ENCODE results near the gene AKAP3. TPM values are rescaled to one million over a fixed set of nuclear protein-coding genes. Genes with fewer than 3 reads are reported as not detected.

Gene AKAP3
- total and polyA plus RNA-seq, 4 donors: 0.57 to 2.4 (median 1.1) TPM

DNA sequence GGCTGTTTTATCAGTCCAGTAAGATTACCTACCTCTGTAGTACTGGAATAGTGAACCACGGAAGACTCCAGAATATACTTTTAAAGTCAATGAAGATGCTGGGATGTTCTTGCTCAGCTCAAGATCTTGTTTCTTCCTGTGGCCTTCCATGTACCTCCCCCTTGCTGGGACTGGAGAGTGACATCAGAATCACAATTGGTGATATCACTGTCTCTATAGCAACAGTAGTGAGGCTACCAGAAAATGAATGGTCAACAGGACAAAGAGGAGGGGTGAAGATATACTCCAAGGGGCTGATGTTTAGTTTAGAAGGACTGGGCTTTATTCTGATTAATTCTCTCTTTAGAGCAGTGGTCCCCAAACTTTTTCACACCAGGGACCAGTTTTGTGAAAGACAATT lies 3.8 kb downstream of the AKAP3 start:
- no peak overlapping the region for H3K27ac ChIP-seq (ENCODE audit: low read depth in 1 of 2, low read length in 1 of 2)
- H3K9ac ChIP-seq (ENCODE audit: insufficient read depth in 1 of 2, low read length in 2 of 2): no peak overlapping the region
- 93 to 94% methylated on average over 1 of the region's 1 CpG for WGBS, 2 donors
- DNase-seq (no peak), ATAC-seq (ENCODE audit: insufficient read depth, low FRiP score) (no peak)
- H3K9me3 ChIP-seq (ENCODE audit: control insufficient read depth in 4 of 4, insufficient read depth in 3 of 4, low read length in 3 of 4): no peaks in the 10 kb centered on the region
- no peaks in the 10 kb centered on the region for H3K27me3 ChIP-seq (ENCODE audit: control insufficient read depth in 3 of 3, insufficient read depth in 3 of 3, low read length in 2 of 3)
- H3K36me3 ChIP-seq (ENCODE audit: control insufficient read depth in 4 of 4, insufficient read depth in 4 of 4, low read length in 4 of 4): no peaks in the 10 kb centered on the region
- H3K4me1 ChIP-seq (ENCODE audit: control insufficient read depth in 5 of 5, insufficient read depth in 5 of 5, low read length in 5 of 5): peaks cover 0 to 12% (median 5%) of the 10 kb centered on the region in 5 donors
- H3K4me3 ChIP-seq: no peak overlapping the region
- TF ChIP-seq, protein P1, sequence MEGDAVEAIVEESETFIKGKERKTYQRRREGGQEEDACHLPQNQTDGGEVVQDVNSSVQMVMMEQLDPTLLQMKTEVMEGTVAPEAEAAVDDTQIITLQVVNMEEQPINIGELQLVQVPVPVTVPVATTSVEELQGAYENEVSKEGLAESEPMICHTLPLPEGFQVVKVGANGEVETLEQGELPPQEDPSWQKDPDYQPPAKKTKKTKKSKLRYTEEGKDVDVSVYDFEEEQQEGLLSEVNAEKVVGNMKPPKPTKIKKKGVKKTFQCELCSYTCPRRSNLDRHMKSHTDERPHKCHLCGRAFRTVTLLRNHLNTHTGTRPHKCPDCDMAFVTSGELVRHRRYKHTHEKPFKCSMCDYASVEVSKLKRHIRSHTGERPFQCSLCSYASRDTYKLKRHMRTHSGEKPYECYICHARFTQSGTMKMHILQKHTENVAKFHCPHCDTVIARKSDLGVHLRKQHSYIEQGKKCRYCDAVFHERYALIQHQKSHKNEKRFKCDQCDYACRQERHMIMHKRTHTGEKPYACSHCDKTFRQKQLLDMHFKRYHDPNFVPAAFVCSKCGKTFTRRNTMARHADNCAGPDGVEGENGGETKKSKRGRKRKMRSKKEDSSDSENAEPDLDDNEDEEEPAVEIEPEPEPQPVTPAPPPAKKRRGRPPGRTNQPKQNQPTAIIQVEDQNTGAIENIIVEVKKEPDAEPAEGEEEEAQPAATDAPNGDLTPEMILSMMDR (IDR thresholded peaks at IDR 0.05; ENCODE audit: control extremely low read depth, extremely low read depth): no peak

DNA sequence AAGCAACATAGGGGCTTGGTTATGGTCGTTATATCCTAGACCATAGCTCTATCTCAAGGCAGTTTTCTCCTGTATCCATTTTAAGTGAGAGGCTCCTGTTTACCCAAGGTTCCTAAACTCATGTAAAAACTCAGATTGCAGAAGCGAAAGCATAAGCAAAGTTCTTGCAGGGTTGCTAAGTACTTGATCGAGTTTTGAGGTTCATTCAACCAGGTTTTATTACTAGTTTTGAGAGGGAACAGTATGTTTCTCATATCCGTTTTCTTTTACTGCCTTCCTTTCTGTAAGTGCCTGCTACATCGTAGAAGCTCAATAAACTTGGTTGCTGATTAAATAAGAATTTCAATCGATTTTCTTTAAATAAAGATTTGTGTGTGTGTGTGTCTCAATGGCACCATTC lies 5.1 kb downstream of the AKAP3 start:
- ATAC-seq (ENCODE audit: insufficient read depth, low FRiP score) (no peak), DNase-seq (no peak)
- H3K4me1 ChIP-seq (ENCODE audit: control insufficient read depth in 5 of 5, insufficient read depth in 5 of 5, low read length in 5 of 5): peaks cover 0 to 6% (median 0%) of the 10 kb centered on the region in 5 donors
- no peak overlapping the region for H3K9ac ChIP-seq (ENCODE audit: insufficient read depth in 1 of 2, low read length in 2 of 2)
- peaks cover 0 to 2% (median 0%) of the 10 kb centered on the region in 3 donors for H3K27me3 ChIP-seq (ENCODE audit: control insufficient read depth in 3 of 3, insufficient read depth in 3 of 3, low read length in 2 of 3)
- no peaks in the 10 kb centered on the region for H3K36me3 ChIP-seq (ENCODE audit: control insufficient read depth in 4 of 4, insufficient read depth in 4 of 4, low read length in 4 of 4)
- H3K4me3 ChIP-seq: no peak overlapping the region
- TF ChIP-seq, protein P1 (IDR thresholded peaks at IDR 0.05; ENCODE audit: control extremely low read depth, extremely low read depth): no peak
- H3K9me3 ChIP-seq (ENCODE audit: control insufficient read depth in 4 of 4, insufficient read depth in 3 of 4, low read length in 3 of 4): no peaks in the 10 kb centered on the region
- WGBS, 2 donors: 90 to 92% methylated on average over 6 of the region's 6 CpGs
- no peak overlapping the region for H3K27ac ChIP-seq (ENCODE audit: low read depth in 1 of 2, low read length in 1 of 2)

DNA sequence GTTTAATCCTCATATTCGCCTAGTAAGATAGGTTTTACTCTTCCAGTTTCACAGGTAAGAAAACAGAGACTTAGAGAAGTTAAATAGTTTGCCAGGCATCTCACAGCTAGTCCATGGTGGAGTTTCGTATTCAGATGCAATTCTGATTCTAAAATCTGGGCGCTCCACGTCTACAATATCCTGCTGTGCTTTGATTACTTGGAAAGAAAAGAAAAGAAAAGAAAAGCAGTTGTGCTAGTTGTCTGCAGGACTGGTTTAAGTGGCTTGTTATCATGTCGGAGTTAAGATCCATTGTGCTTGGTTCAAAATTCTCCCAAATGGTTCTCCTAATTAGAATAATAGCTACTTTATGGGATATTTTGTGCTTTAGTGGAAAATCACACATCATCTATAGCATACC lies 18.6 kb downstream of the AKAP3 start:
- DNase-seq (no peak), ATAC-seq (ENCODE audit: insufficient read depth, low FRiP score) (no peak)
- Histone ChIP-seq H3K36me3 (ENCODE audit: control insufficient read depth in 4 of 4, insufficient read depth in 4 of 4, low read length in 4 of 4) (no peaks in the 10 kb centered on the region), H3K9me3 (ENCODE audit: control insufficient read depth in 4 of 4, insufficient read depth in 3 of 4, low read length in 3 of 4) (no peaks in the 10 kb centered on the region), H3K4me1 (ENCODE audit: control insufficient read depth in 5 of 5, insufficient read depth in 5 of 5, low read length in 5 of 5) (peaks cover 0 to 3% (median 0%) of the 10 kb centered on the region in 5 donors), H3K27ac (ENCODE audit: low read depth in 1 of 2, low read length in 1 of 2) (no peak overlapping the region), H3K9ac (ENCODE audit: insufficient read depth in 1 of 2, low read length in 2 of 2) (no peak overlapping the region), H3K4me3 (no peak overlapping the region), H3K27me3 (ENCODE audit: control insufficient read depth in 3 of 3, insufficient read depth in 3 of 3, low read length in 2 of 3) (no peaks in the 10 kb centered on the region)
- WGBS, 2 donors: 69 to 87% methylated on average over 5 of the region's 5 CpGs
- TF ChIP-seq, protein P1 (IDR thresholded peaks at IDR 0.05; ENCODE audit: control extremely low read depth, extremely low read depth): no peak

DNA sequence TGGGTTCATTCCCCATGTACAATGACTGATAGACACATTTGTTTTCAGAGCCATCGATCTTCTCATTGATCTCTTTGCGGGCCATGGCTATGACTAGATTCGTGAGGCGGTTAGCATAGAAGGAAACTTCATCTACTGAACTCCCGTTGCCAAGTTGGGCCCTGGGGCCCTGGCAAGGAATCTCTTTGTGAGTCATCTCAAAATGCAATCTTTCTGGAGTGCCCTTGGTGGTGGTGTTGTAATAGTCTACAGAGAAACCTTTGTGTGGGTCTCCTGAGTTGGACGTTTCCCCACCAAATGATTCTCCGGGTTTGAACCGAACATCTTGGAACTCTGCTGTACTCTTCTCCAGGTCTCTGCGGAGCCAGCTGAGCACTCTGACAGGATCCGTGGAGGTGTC lies 20.4 kb downstream of the AKAP3 start:
- Histone ChIP-seq H3K9me3 (ENCODE audit: control insufficient read depth in 4 of 4, insufficient read depth in 3 of 4, low read length in 3 of 4) (no peaks in the 10 kb centered on the region), H3K36me3 (ENCODE audit: control insufficient read depth in 4 of 4, insufficient read depth in 4 of 4, low read length in 4 of 4) (no peaks in the 10 kb centered on the region), H3K9ac (ENCODE audit: insufficient read depth in 1 of 2, low read length in 2 of 2) (no peak overlapping the region), H3K27ac (ENCODE audit: low read depth in 1 of 2, low read length in 1 of 2) (no peak overlapping the region), H3K27me3 (ENCODE audit: control insufficient read depth in 3 of 3, insufficient read depth in 3 of 3, low read length in 2 of 3) (no peaks in the 10 kb centered on the region), H3K4me3 (no peak overlapping the region), H3K4me1 (ENCODE audit: control insufficient read depth in 5 of 5, insufficient read depth in 5 of 5, low read length in 5 of 5) (peaks cover 0 to 3% (median 0%) of the 10 kb centered on the region in 5 donors)
- TF ChIP-seq, protein P1 (IDR thresholded peaks at IDR 0.05; ENCODE audit: control extremely low read depth, extremely low read depth): no peak
- 95 to 97% methylated on average over 10 of the region's 10 CpGs for WGBS, 2 donors
- DNase-seq: no peak
- ATAC-seq (ENCODE audit: insufficient read depth, low FRiP score): no peak
